Liver (tissue), 9 donors: ENCODE data around the gene COL27A1. TPM values are rescaled to one million over a fixed set of nuclear protein-coding genes. Genes with fewer than 3 reads are reported as not detected.

ENCODE experiments used
- DNase-seq: peaks from one replicate; pipeline ENCODE4 v3.0.0-alpha.2; 2017; ENCODE audit warnings: low spot score
- H3K27ac ChIP-seq, 2 donors: one replicate each; pipeline ENCODE4 v1.7.0; 2013; ENCODE audit warnings: inconsistent platforms in 2 of 2, low read length in 2 of 2, control low read depth in 1 of 2, low read depth in 1 of 2, mild to moderate bottlenecking in 1 of 2
- H3K27me3 ChIP-seq, 4 donors: one replicate each; pipeline versions ENCODE4 v1.6.1 to v1.7.0; 2013; ENCODE audit warnings: low read length in 3 of 4, inconsistent platforms in 1 of 4, mild to moderate bottlenecking in 1 of 4, moderate library complexity in 1 of 4; ENCODE audit not compliant: control insufficient read depth in 4 of 4, insufficient read depth in 4 of 4
- H3K36me3 ChIP-seq, 4 donors: one replicate each; pipeline versions ENCODE4 v1.6.1 to v1.7.0; 2013; ENCODE audit warnings: low read length in 3 of 4, mild to moderate bottlenecking in 3 of 4, low read depth in 1 of 4, moderate library complexity in 1 of 4; ENCODE audit not compliant: control insufficient read depth in 4 of 4, insufficient read depth in 3 of 4
- H3K4me1 ChIP-seq, 4 donors: one replicate each; pipeline versions ENCODE4 v1.6.1 to v1.7.0; 2013; ENCODE audit warnings: low read length in 3 of 4, mild to moderate bottlenecking in 3 of 4, moderate library complexity in 1 of 4; ENCODE audit not compliant: control insufficient read depth in 4 of 4, insufficient read depth in 4 of 4
- H3K4me3 ChIP-seq, 3 donors: one replicate each; pipeline versions ENCODE4 v1.6.1 to v1.7.0; 2013; ENCODE audit warnings: low read length in 3 of 3, control low read depth in 1 of 3, low read depth in 1 of 3, mild to moderate bottlenecking in 1 of 3
- H3K9ac ChIP-seq, 2 donors: one replicate each; pipeline ENCODE4 v1.7.0; 2013; ENCODE audit warnings: low read length in 2 of 2, mild to moderate bottlenecking in 2 of 2, moderate library complexity in 2 of 2, control low read depth in 1 of 2, low read depth in 1 of 2
- H3K9me3 ChIP-seq, 4 donors: one replicate each; pipeline versions ENCODE4 v1.6.1 to v1.7.0; 2013; ENCODE audit warnings: low read length in 3 of 4; ENCODE audit not compliant: control insufficient read depth in 4 of 4
- ATF3 ChIP-seq: IDR thresholded peaks from 2 replicates; pipeline ENCODE4 v1.6.1; 2016; ENCODE audit warnings: antibody characterized with exemption
- CTCF ChIP-seq: fragments of 150-350 bp; IDR thresholded peaks from 2 replicates; pipeline ENCODE4 v1.5.1; 2017; ENCODE audit warnings: improper control_type of control experiment, low read depth, low read length; ENCODE audit not compliant: missing input control
- FOXA1 ChIP-seq: IDR thresholded peaks from 2 replicates; pipeline ENCODE4 v1.6.1; 2016; ENCODE audit warnings: antibody characterized with exemption
- FOXA2 ChIP-seq: IDR thresholded peaks from 2 replicates; pipeline ENCODE4 v1.6.1; 2016; ENCODE audit warnings: antibody characterized with exemption
- GABPA ChIP-seq, 2 donors: IDR thresholded peaks in 1 of 2; conservative IDR thresholded peaks in 1 of 2; 2 replicates each; pipeline ENCODE4 v1.6.1; 2016; ENCODE audit warnings: antibody characterized with exemption in 2 of 2, mild to moderate bottlenecking in 1 of 2, moderate library complexity in 1 of 2
- HNF4G ChIP-seq: IDR thresholded peaks from 2 replicates; pipeline ENCODE4 v1.6.1; 2016; ENCODE audit warnings: antibody characterized with exemption
- JUND ChIP-seq, 2 donors: IDR thresholded peaks; 2 replicates each; pipeline ENCODE4 v1.6.1; 2016; ENCODE audit warnings: antibody characterized with exemption in 2 of 2
- NR2F2 ChIP-seq: IDR thresholded peaks from 2 replicates; pipeline ENCODE4 v1.6.1; 2016; ENCODE audit warnings: antibody characterized with exemption
- RAD21 ChIP-seq, 2 donors: IDR thresholded peaks; 2 replicates each; pipeline ENCODE4 v1.6.1; 2016; ENCODE audit warnings: antibody characterized with exemption in 2 of 2, mild to moderate bottlenecking in 2 of 2
- RXRA ChIP-seq, 2 donors: IDR thresholded peaks; 2 replicates each; pipeline ENCODE4 v1.6.1; 2017 to 2018; ENCODE audit warnings: antibody characterized with exemption in 2 of 2, mild to moderate bottlenecking in 1 of 2
- TAF1 ChIP-seq: conservative IDR thresholded peaks from 2 replicates; pipeline ENCODE4 v1.6.1; 2016; ENCODE audit warnings: antibody characterized with exemption, mild to moderate bottlenecking
- WGBS: extraction: QIAGEN DNeasy Blood & Tissue Kit; methylation state at CpG from one replicate; pipeline ENCODE4 v1.1.7; 2013; 5-methylcytosine and 5-hydroxymethylcytosine counted together
- polyA plus RNA-seq, 2 donors: library from polyadenylated mRNA; stranded (reverse) in 1 of 2; unstranded in 1 of 2; fragments of 200-250 nt in 1 of 2; fragments of >200 nt in 1 of 2; fragmentation: Nextera tagmentation in 1 of 2; extraction: Ambion mirVana in 1 of 2; gene quantifications; one replicate each; pipeline versions ENCODE4 v1.2.1 to v1.2.3, GENCODE V29; 2013 to 2015
- total RNA-seq, 2 donors: library from RNA; depleted of rRNA; stranded (reverse); fragments of >200 nt; gene quantifications; one replicate each; pipeline ENCODE4 v1.2.3, GENCODE V29; 2014
- TF ChIP-seq, protein P1 (sequence below): IDR thresholded peaks from 2 replicates; pipeline ENCODE4 v1.6.1; 2016; ENCODE audit warnings: antibody characterized with exemption
- TF ChIP-seq, protein P2 (sequence below): IDR thresholded peaks from 2 replicates; pipeline ENCODE4 v1.6.1; 2016; ENCODE audit warnings: antibody characterized with exemption
- TF ChIP-seq, protein P3 (sequence below): IDR thresholded peaks from 2 replicates; pipeline ENCODE4 v1.6.1; 2016; ENCODE audit warnings: antibody characterized with exemption, mild to moderate bottlenecking
- donor health status: healthy.
- donor health status: healthy.
- donor health status: healthy.
- donor health status: healthy.
- donor health status: healthy.

COL27A1 gene
- total and polyA plus RNA-seq, 4 donors, result 7.0 to 20.4 (median 12.0) TPM

DNA sequence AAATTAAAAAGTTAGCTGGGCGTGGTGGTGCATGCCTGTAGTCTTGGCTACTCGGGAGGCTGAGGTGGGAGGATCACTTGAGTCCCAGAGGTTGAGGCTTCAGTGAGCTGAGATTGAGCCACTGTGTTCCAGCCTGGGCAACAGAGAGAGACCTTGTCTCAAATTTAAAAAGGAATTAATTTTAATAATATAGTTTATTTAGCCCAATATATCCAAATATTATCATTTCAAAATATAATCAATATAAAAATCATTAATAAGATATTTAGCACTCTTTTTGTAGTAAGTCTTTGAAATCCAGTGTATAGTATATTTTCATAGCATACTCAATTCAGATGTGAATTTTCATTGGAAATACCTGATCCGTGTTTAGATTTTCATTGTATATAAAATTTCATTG lies 124.4 kb downstream of the COL27A1 start (continued):
- TF ChIP-seq, protein P1, sequence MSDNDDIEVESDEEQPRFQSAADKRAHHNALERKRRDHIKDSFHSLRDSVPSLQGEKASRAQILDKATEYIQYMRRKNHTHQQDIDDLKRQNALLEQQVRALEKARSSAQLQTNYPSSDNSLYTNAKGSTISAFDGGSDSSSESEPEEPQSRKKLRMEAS, result no peak

- Histone ChIP-seq H3K36me3 (peaks cover 5 to 46% (median 18%) of the 10 kb centered on the region in 4 donors), H3K4me1 (peaks cover 0 to 4% (median 0%) of the 10 kb centered on the region in 4 donors), H3K27me3 (no peaks in the 10 kb centered on the region), H3K9me3 (no peaks in the 10 kb centered on the region), H3K4me3 (no peak overlapping the region), H3K27ac (no peak overlapping the region), H3K9ac (no peak overlapping the region)
- DNase-seq, result no peak
- TF ChIP-seq, protein P2, sequence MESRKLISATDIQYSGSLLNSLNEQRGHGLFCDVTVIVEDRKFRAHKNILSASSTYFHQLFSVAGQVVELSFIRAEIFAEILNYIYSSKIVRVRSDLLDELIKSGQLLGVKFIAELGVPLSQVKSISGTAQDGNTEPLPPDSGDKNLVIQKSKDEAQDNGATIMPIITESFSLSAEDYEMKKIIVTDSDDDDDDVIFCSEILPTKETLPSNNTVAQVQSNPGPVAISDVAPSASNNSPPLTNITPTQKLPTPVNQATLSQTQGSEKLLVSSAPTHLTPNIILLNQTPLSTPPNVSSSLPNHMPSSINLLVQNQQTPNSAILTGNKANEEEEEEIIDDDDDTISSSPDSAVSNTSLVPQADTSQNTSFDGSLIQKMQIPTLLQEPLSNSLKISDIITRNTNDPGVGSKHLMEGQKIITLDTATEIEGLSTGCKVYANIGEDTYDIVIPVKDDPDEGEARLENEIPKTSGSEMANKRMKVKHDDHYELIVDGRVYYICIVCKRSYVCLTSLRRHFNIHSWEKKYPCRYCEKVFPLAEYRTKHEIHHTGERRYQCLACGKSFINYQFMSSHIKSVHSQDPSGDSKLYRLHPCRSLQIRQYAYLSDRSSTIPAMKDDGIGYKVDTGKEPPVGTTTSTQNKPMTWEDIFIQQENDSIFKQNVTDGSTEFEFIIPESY, result no peak
- TF ChIP-seq, protein P1, result no peak
- TF ChIP-seq ATF3 (no peak), NR2F2 (no peak), TAF1 (no peak), JUND (IDR thresholded peaks at IDR 0.05) (no peak), RAD21 (IDR thresholded peaks at IDR 0.05) (no peak), FOXA1 (no peak), HNF4G (no peak), GABPA (IDR thresholded peaks at IDR 0.05 in 1 of 2, conservative IDR thresholded peaks at IDR 0.05 in 1 of 2) (no peak), FOXA2 (no peak)
- TF ChIP-seq, protein P3, sequence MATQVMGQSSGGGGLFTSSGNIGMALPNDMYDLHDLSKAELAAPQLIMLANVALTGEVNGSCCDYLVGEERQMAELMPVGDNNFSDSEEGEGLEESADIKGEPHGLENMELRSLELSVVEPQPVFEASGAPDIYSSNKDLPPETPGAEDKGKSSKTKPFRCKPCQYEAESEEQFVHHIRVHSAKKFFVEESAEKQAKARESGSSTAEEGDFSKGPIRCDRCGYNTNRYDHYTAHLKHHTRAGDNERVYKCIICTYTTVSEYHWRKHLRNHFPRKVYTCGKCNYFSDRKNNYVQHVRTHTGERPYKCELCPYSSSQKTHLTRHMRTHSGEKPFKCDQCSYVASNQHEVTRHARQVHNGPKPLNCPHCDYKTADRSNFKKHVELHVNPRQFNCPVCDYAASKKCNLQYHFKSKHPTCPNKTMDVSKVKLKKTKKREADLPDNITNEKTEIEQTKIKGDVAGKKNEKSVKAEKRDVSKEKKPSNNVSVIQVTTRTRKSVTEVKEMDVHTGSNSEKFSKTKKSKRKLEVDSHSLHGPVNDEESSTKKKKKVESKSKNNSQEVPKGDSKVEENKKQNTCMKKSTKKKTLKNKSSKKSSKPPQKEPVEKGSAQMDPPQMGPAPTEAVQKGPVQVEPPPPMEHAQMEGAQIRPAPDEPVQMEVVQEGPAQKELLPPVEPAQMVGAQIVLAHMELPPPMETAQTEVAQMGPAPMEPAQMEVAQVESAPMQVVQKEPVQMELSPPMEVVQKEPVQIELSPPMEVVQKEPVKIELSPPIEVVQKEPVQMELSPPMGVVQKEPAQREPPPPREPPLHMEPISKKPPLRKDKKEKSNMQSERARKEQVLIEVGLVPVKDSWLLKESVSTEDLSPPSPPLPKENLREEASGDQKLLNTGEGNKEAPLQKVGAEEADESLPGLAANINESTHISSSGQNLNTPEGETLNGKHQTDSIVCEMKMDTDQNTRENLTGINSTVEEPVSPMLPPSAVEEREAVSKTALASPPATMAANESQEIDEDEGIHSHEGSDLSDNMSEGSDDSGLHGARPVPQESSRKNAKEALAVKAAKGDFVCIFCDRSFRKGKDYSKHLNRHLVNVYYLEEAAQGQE, result no peak
- 86% methylated on average over 8 of the region's 8 CpGs for WGBS
Measured at GRCh38 chr9:114280636-114281472, 125.5 kb downstream of the COL27A1 start.

GRCh38 chr9:114281473-114282103 lies 126.3 kb downstream of the COL27A1 start:
- Histone ChIP-seq H3K9ac (no peak overlapping the region), H3K36me3 (peaks cover 5 to 45% (median 19%) of the 10 kb centered on the region in 4 donors), H3K4me3 (no peak overlapping the region), H3K9me3 (no peaks in the 10 kb centered on the region), H3K27me3 (no peaks in the 10 kb centered on the region), H3K4me1 (peaks cover 0 to 4% (median 0%) of the 10 kb centered on the region in 4 donors), H3K27ac (no peak overlapping the region)
- TF ChIP-seq RAD21 (IDR thresholded peaks at IDR 0.05), result no peak
- no peak for TF ChIP-seq RXRA (IDR thresholded peaks at IDR 0.05)
- TF ChIP-seq CTCF, result no peak
- no peak for DNase-seq
- 87% methylated on average over 12 of the region's 12 CpGs for WGBS
